Activated T-helper 17 cell treated with anti-CD3 and anti-CD28 coated beads, Interleukin-2, amount 50 U/mL, for 72 hours (primary cell): ENCODE results near the gene GTPBP6. TPM values are rescaled to one million over a fixed set of nuclear protein-coding genes. Genes with fewer than 3 reads are reported as not detected.
"Not testable (repeated sequence)": the region's sequence is repeated elsewhere in the genome, so short reads cannot be mapped to it uniquely, and the experiment has no call there.

Experiments used
- ATAC-seq: fragments of 150-1000 bp; cut with Tn5 transposase; replicated peaks from 2 replicates; pipeline ENCODE4 v1.10.0; 2021; ENCODE audit warnings: mild to moderate bottlenecking, moderate library complexity
- H3K27ac Mint-ChIP-seq: one replicate; pipeline ENCODE4 v1.8.0; 2022; ENCODE audit warnings: mixed read lengths
- H3K27me3 Mint-ChIP-seq: one replicate; pipeline ENCODE4 v1.8.0; 2022; ENCODE audit warnings: mixed read lengths
- H3K36me3 Mint-ChIP-seq: one replicate; pipeline ENCODE4 v1.8.0; 2022; ENCODE audit warnings: low read depth, mild to moderate bottlenecking, mixed read lengths
- H3K4me1 Mint-ChIP-seq: one replicate; pipeline ENCODE4 v1.8.0; 2022; ENCODE audit warnings: mixed read lengths
- H3K4me3 Mint-ChIP-seq: one replicate; pipeline ENCODE4 v1.8.0; 2022; ENCODE audit warnings: mild to moderate bottlenecking, mixed read lengths
- H3K9me3 Mint-ChIP-seq: one replicate; pipeline ENCODE4 v1.8.0; 2022; ENCODE audit warnings: mixed read lengths
- total RNA-seq, 2 donors: library from RNA; stranded (reverse); gene quantifications; one replicate each; pipeline ENCODE4 v1.2.3, GENCODE V29; 2022

GTPBP6 gene
- total RNA-seq, 2 donors from 2014 or later: 48.2 to 61.2 TPM

GRCh38 chrX:334331-334891 is 15.8 kb upstream of the GTPBP6 start:
- Mint-ChIP-seq H3K4me3 (no peak overlapping the region), H3K36me3 (peaks cover 7% of the 10 kb centered on the region), H3K27ac (no peak overlapping the region), H3K4me1 (peaks cover 6% of the 10 kb centered on the region), H3K27me3 (no peaks in the 10 kb centered on the region), H3K9me3 (no peaks in the 10 kb centered on the region)
- ATAC-seq: no peak

DNA sequence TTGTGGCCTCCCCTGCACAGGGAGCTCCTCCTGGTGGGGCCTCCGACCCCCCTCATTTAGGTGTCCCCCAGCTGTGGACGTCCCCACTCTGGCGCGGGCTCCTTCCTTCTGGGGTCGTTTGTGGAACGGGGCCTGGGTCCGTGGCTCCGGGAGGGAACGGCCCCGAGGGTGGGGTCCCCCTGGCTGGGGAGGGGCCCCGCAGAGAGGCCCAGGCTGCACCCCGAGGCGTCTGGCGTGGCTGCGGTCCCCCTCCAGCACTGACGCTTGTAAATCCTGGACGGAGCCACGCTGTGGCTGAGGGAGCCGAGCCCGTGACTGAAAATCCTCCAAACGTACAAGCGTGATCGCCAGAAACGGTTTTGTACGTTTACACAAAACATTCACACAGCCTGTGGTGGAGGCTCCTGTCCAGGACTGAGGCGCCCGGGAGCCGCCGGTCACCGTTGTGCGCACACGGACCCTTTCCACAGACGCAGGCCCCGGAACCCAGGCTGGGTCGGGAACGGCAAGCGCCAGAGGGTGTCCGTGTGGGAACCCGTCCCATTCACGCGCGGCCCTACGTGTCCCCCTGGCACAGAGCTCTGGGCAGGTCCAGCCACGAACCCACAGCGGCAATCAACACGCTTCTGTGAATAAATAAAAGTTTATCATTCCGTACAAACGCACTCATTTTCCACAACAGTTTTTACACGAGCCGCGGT is 15.2 kb upstream of the GTPBP6 start:
- no peaks in the 10 kb centered on the region for H3K9me3 Mint-ChIP-seq
- no peak overlapping the region for H3K4me3 Mint-ChIP-seq
- H3K4me1 Mint-ChIP-seq: peaks cover 6% of the 10 kb centered on the region
- peaks cover 7% of the 10 kb centered on the region for H3K36me3 Mint-ChIP-seq
- no peak overlapping the region for H3K27ac Mint-ChIP-seq
- ATAC-seq: no peak
- no peaks in the 10 kb centered on the region for H3K27me3 Mint-ChIP-seq

DNA sequence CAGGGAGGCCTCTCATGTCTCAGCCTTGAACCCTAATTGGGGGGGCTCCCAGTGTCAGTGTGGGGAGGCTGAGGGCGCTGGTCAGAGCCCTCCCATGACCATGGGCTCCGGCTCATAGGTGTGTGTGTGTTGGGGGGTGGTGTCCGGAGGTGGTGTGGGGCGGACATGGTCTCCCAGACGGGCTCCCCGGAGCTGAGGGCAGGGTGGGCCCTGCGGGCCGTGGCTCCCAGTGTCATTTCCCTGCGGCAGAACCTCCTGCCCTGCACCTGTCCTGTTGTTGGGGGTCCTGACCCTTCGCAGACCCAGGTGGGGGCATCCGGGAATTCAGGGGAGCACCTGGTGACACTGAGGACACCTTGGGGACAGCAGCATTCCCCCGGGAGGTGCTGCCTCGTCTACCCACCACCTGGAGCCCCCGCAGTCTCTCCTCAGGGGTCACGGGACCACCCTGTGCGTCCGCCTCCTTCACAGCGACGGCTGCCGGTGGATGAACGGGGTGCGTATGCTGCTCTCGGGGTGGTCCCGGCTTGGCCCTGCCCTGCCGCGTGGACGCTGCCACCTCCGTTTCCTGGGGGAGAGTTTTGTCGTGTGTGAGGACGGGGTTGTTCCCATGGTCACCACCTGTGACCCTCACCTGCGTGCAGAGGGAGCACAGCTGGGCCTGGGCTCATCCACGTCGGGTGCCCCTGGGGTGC is 14.5 kb upstream of the GTPBP6 start:
- no peak overlapping the region for H3K4me3 Mint-ChIP-seq
- ATAC-seq: no peak
- H3K36me3 Mint-ChIP-seq: peaks cover 7% of the 10 kb centered on the region
- no peaks in the 10 kb centered on the region for H3K9me3 Mint-ChIP-seq
- H3K27ac Mint-ChIP-seq: no peak overlapping the region
- H3K27me3 Mint-ChIP-seq: no peaks in the 10 kb centered on the region
- peaks cover 6% of the 10 kb centered on the region for H3K4me1 Mint-ChIP-seq

DNA sequence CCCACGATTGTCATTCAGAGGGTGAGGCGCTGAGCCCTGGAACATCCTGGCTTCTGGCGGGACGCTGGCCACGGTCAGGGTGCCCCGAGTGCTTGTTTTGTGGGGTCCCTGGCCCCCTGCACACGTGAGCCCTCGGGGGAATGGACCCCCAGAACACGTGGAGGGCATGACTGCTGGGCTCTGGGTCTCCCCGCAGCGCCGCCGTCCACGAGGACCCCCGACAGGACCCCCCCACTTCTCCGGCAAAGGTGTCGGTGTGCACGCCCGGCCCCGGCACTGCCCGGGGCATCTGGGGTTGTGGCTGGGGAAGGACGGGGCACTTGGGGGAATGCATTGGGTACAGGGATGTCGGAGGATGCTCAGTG is 13.9 kb upstream of the GTPBP6 start:
- H3K36me3 Mint-ChIP-seq: peaks cover 7% of the 10 kb centered on the region
- ATAC-seq: no peak
- H3K4me1 Mint-ChIP-seq: peaks cover 6% of the 10 kb centered on the region
- no peaks in the 10 kb centered on the region for H3K9me3 Mint-ChIP-seq
- no peaks in the 10 kb centered on the region for H3K27me3 Mint-ChIP-seq
- no peak overlapping the region for H3K27ac Mint-ChIP-seq
- no peak overlapping the region for H3K4me3 Mint-ChIP-seq

GRCh38 chrX:331825-332495 is 13.4 kb upstream of the GTPBP6 start:
- Mint-ChIP-seq H3K27me3 (no peaks in the 10 kb centered on the region), H3K36me3 (peaks cover 7% of the 10 kb centered on the region), H3K4me3 (no peak overlapping the region), H3K27ac (no peak overlapping the region), H3K4me1 (peaks cover 6% of the 10 kb centered on the region), H3K9me3 (no peaks in the 10 kb centered on the region)
- no peak for ATAC-seq

GRCh38 chrX:331151-331824 is 12.7 kb upstream of the GTPBP6 start:
- Mint-ChIP-seq H3K4me1 (peaks cover 2% of the 10 kb centered on the region), H3K9me3 (no peaks in the 10 kb centered on the region), H3K27me3 (no peaks in the 10 kb centered on the region), H3K27ac (no peak overlapping the region), H3K4me3 (no peak overlapping the region), H3K36me3 (peaks cover 3% of the 10 kb centered on the region)
- peak; percentile 59 for ATAC-seq

GRCh38 chrX:330726-331150 is 12.1 kb upstream of the GTPBP6 start:
- Mint-ChIP-seq H3K4me3 (no peak overlapping the region), H3K36me3 (no peaks in the 10 kb centered on the region), H3K27ac (no peak overlapping the region), H3K9me3 (no peaks in the 10 kb centered on the region), H3K4me1 (no peaks in the 10 kb centered on the region), H3K27me3 (no peaks in the 10 kb centered on the region)
- ATAC-seq: peak; percentile 6

DNA sequence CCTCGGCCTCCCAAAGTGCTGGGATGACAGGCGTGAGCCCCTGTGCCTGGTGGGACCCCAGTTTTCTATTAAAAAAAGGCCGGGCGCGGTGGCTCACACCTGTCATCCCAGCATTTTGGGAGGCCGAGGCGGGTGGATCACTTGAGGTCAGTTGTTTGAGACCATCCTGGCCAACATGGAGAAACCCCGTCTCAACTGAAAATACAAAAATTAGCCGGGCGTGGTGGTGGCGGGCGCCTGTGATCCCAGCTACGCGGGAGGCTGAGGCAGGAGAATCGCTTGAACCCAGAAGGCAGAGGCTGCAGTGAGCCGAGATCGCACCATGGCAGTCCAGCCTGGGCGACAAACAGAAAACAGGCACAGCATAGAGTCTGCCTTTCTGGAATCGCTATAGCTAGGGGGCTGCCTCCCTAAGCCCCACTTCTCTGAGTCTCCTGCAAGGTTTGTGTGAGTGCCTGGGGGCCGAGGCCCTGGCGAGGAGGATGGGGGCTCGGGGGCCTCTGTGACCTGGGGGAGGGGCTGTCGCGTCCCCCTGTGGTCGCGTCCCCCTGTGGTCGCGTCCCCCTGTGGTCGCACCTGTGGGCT is 11.6 kb upstream of the GTPBP6 start:
- not testable (repeated sequence) for H3K4me3 Mint-ChIP-seq, H3K36me3 Mint-ChIP-seq, H3K27me3 Mint-ChIP-seq, H3K4me1 Mint-ChIP-seq, H3K9me3 Mint-ChIP-seq, H3K27ac Mint-ChIP-seq, ATAC-seq

- ATAC-seq: no peak
- H3K27ac Mint-ChIP-seq: no peak overlapping the region
These were observed 10.8 kb upstream of the GTPBP6 start for GRCh38 chrX:329291-329910.

GRCh38 chrX:327660-328126 is 9.1 kb upstream of the GTPBP6 start:
- H3K9me3 Mint-ChIP-seq: no peaks in the 10 kb centered on the region
- H3K27me3 Mint-ChIP-seq: no peaks in the 10 kb centered on the region
- H3K4me1 Mint-ChIP-seq: peaks cover 9% of the 10 kb centered on the region
- no peak overlapping the region for H3K4me3 Mint-ChIP-seq
- H3K27ac Mint-ChIP-seq: no peak overlapping the region
- no peak for ATAC-seq
- H3K36me3 Mint-ChIP-seq: no peaks in the 10 kb centered on the region

More at GRCh38 chrX:329291-329910, 10.8 kb upstream of the GTPBP6 start:
- H3K4me3 Mint-ChIP-seq: no peak overlapping the region
- no peaks in the 10 kb centered on the region for H3K27me3 Mint-ChIP-seq
- H3K36me3 Mint-ChIP-seq: no peaks in the 10 kb centered on the region
- H3K4me1 Mint-ChIP-seq: no peaks in the 10 kb centered on the region
- H3K9me3 Mint-ChIP-seq: no peaks in the 10 kb centered on the region

- not testable (repeated sequence) for H3K4me1 Mint-ChIP-seq, H3K27ac Mint-ChIP-seq, ATAC-seq, H3K9me3 Mint-ChIP-seq, H3K4me3 Mint-ChIP-seq, H3K27me3 Mint-ChIP-seq, H3K36me3 Mint-ChIP-seq
These were observed 6.1 kb upstream of the GTPBP6 start for GRCh38 chrX:324664-325063.

DNA sequence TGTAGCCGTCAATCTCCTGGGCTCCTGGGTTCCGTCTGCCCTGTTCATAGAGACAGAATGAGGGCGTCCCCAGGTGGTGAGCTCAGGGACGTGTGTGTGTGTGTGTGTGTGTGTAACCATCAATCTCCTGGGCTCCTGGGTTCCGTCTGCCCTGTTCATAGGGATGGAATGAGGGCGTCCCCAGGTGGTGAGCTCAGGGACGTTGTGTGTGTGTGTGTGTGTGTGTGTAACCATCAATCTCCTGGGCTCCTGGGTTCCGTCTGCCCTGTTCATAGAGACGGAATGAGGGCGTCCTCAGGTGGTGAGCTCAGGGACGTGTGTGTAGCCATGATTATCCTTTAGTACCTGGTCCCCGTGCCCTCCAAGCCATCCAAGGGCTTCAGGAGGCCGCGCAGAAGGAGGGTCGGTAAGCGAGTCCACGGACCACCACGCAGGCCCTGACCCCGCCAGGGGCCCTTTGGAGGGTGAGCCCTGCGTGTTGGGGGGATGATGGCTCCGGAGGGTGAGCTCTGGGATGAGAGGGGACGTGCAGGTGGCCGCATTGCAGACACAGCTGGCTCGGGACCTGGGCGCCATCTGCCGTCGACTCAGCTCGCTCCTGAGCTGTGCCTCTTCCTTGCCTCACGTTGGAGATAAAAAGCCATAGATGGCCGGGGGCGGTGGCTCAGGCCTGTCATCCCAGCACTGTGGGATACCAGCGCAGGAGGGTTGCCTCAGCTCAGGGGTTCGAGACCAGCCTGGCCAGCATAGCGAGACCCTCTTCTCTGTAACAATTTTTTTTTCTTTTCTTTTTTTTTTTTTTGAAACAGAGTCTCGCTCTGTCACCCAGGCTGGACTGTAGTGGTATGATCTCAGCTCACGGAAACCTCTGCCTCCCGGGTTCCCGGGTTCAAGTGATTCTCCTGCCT is 5.4 kb upstream of the GTPBP6 start:
- peak; percentile 3 for ATAC-seq
- no peaks in the 10 kb centered on the region for H3K9me3 Mint-ChIP-seq
- peaks cover 9% of the 10 kb centered on the region for H3K4me1 Mint-ChIP-seq
- H3K27ac Mint-ChIP-seq: peak overlapping the region; percentile 62
- H3K27me3 Mint-ChIP-seq: no peaks in the 10 kb centered on the region
- no peaks in the 10 kb centered on the region for H3K36me3 Mint-ChIP-seq
- peak overlapping the region; percentile 69 for H3K4me3 Mint-ChIP-seq
